Liver (tissue), 9 donors: ENCODE results near the gene DGKB. TPM values are rescaled to one million over a fixed set of nuclear protein-coding genes. Genes with fewer than 3 reads are reported as not detected.

ENCODE experiments used
- DNase-seq: peaks from one replicate; pipeline ENCODE4 v3.0.0-alpha.2; 2017; ENCODE audit warnings: low spot score
- H3K27ac ChIP-seq, 2 donors: one replicate each; pipeline ENCODE4 v1.7.0; 2013; ENCODE audit warnings: inconsistent platforms in 2 of 2, low read length in 2 of 2, control low read depth in 1 of 2, low read depth in 1 of 2, mild to moderate bottlenecking in 1 of 2
- H3K27me3 ChIP-seq, 4 donors: one replicate each; pipeline versions ENCODE4 v1.6.1 to v1.7.0; 2013; ENCODE audit warnings: low read length in 3 of 4, inconsistent platforms in 1 of 4, mild to moderate bottlenecking in 1 of 4, moderate library complexity in 1 of 4; ENCODE audit not compliant: control insufficient read depth in 4 of 4, insufficient read depth in 4 of 4
- H3K36me3 ChIP-seq, 4 donors: one replicate each; pipeline versions ENCODE4 v1.6.1 to v1.7.0; 2013; ENCODE audit warnings: low read length in 3 of 4, mild to moderate bottlenecking in 3 of 4, low read depth in 1 of 4, moderate library complexity in 1 of 4; ENCODE audit not compliant: control insufficient read depth in 4 of 4, insufficient read depth in 3 of 4
- H3K4me1 ChIP-seq, 4 donors: one replicate each; pipeline versions ENCODE4 v1.6.1 to v1.7.0; 2013; ENCODE audit warnings: low read length in 3 of 4, mild to moderate bottlenecking in 3 of 4, moderate library complexity in 1 of 4; ENCODE audit not compliant: control insufficient read depth in 4 of 4, insufficient read depth in 4 of 4
- H3K4me3 ChIP-seq, 3 donors: one replicate each; pipeline versions ENCODE4 v1.6.1 to v1.7.0; 2013; ENCODE audit warnings: low read length in 3 of 3, control low read depth in 1 of 3, low read depth in 1 of 3, mild to moderate bottlenecking in 1 of 3
- H3K9ac ChIP-seq, 2 donors: one replicate each; pipeline ENCODE4 v1.7.0; 2013; ENCODE audit warnings: low read length in 2 of 2, mild to moderate bottlenecking in 2 of 2, moderate library complexity in 2 of 2, control low read depth in 1 of 2, low read depth in 1 of 2
- H3K9me3 ChIP-seq, 4 donors: one replicate each; pipeline versions ENCODE4 v1.6.1 to v1.7.0; 2013; ENCODE audit warnings: low read length in 3 of 4; ENCODE audit not compliant: control insufficient read depth in 4 of 4
- ATF3 ChIP-seq: IDR thresholded peaks from 2 replicates; pipeline ENCODE4 v1.6.1; 2016; ENCODE audit warnings: antibody characterized with exemption
- CTCF ChIP-seq: fragments of 150-350 bp; IDR thresholded peaks from 2 replicates; pipeline ENCODE4 v1.5.1; 2017; ENCODE audit warnings: improper control_type of control experiment, low read depth, low read length; ENCODE audit not compliant: missing input control
- FOXA1 ChIP-seq: IDR thresholded peaks from 2 replicates; pipeline ENCODE4 v1.6.1; 2016; ENCODE audit warnings: antibody characterized with exemption
- FOXA2 ChIP-seq: IDR thresholded peaks from 2 replicates; pipeline ENCODE4 v1.6.1; 2016; ENCODE audit warnings: antibody characterized with exemption
- GABPA ChIP-seq, 2 donors: IDR thresholded peaks in 1 of 2; conservative IDR thresholded peaks in 1 of 2; 2 replicates each; pipeline ENCODE4 v1.6.1; 2016; ENCODE audit warnings: antibody characterized with exemption in 2 of 2, mild to moderate bottlenecking in 1 of 2, moderate library complexity in 1 of 2
- HNF4A ChIP-seq, 2 donors: conservative IDR thresholded peaks; 2 replicates each; pipeline ENCODE4 v1.6.1; 2016; ENCODE audit warnings: antibody characterized with exemption in 2 of 2, mild to moderate bottlenecking in 2 of 2
- JUND ChIP-seq, 2 donors: IDR thresholded peaks; 2 replicates each; pipeline ENCODE4 v1.6.1; 2016; ENCODE audit warnings: antibody characterized with exemption in 2 of 2
- REST ChIP-seq: IDR thresholded peaks from 2 replicates; pipeline ENCODE4 v1.6.1; 2016; ENCODE audit warnings: antibody characterized with exemption, mild to moderate bottlenecking
- RXRA ChIP-seq, 2 donors: IDR thresholded peaks; 2 replicates each; pipeline ENCODE4 v1.6.1; 2017 to 2018; ENCODE audit warnings: antibody characterized with exemption in 2 of 2, mild to moderate bottlenecking in 1 of 2
- SP1 ChIP-seq: IDR thresholded peaks from 2 replicates; pipeline ENCODE4 v1.6.1; 2018; ENCODE audit warnings: antibody characterized with exemption, mild to moderate bottlenecking
- TAF1 ChIP-seq: conservative IDR thresholded peaks from 2 replicates; pipeline ENCODE4 v1.6.1; 2016; ENCODE audit warnings: antibody characterized with exemption, mild to moderate bottlenecking
- YY1 ChIP-seq: IDR thresholded peaks from 2 replicates; pipeline ENCODE4 v1.6.1; 2016; ENCODE audit warnings: antibody characterized with exemption, mild to moderate bottlenecking
- WGBS: extraction: QIAGEN DNeasy Blood & Tissue Kit; methylation state at CpG from one replicate; pipeline ENCODE4 v1.1.7; 2013; 5-methylcytosine and 5-hydroxymethylcytosine counted together
- polyA plus RNA-seq, 2 donors: library from polyadenylated mRNA; stranded (reverse) in 1 of 2; unstranded in 1 of 2; fragments of 200-250 nt in 1 of 2; fragments of >200 nt in 1 of 2; fragmentation: Nextera tagmentation in 1 of 2; extraction: Ambion mirVana in 1 of 2; gene quantifications; one replicate each; pipeline versions ENCODE4 v1.2.1 to v1.2.3, GENCODE V29; 2013 to 2015
- total RNA-seq, 2 donors: library from RNA; depleted of rRNA; stranded (reverse); fragments of >200 nt; gene quantifications; one replicate each; pipeline ENCODE4 v1.2.3, GENCODE V29; 2014
- donor health status: healthy.
- donor health status: healthy.
- donor health status: healthy.
- donor health status: healthy.
- donor health status: healthy.

The DGKB gene
- total and polyA plus RNA-seq, 4 donors: 0.09 to 0.42 TPM; not detected in 2

- Histone ChIP-seq H3K9ac (no peak overlapping the region), H3K27ac (no peak overlapping the region), H3K9me3 (no peaks in the 10 kb centered on the region), H3K36me3 (no peaks in the 10 kb centered on the region), H3K27me3 (no peaks in the 10 kb centered on the region), H3K4me3 (no peak overlapping the region), H3K4me1 (no peaks in the 10 kb centered on the region)
- WGBS: 88% methylated on average over 2 of the region's 2 CpGs
- DNase-seq: no peak
- no peak for TF ChIP-seq TAF1
- TF ChIP-seq SP1: no peak
- no peak for TF ChIP-seq ATF3
- no peak for TF ChIP-seq JUND (IDR thresholded peaks at IDR 0.05)
- TF ChIP-seq HNF4A (conservative IDR thresholded peaks at IDR 0.05): no peak
- no peak for TF ChIP-seq REST
- TF ChIP-seq YY1: no peak
- no peak for TF ChIP-seq CTCF
- no peak for TF ChIP-seq GABPA (IDR thresholded peaks at IDR 0.05 in 1 of 2, conservative IDR thresholded peaks at IDR 0.05 in 1 of 2)
Measured at GRCh38 chr7:14199336-14199735, 703.2 kb downstream of the DGKB start.

GRCh38 chr7:14197280-14197679 is 705.3 kb downstream of the DGKB start:
- no peaks in the 10 kb centered on the region for H3K27me3 ChIP-seq
- no peak overlapping the region for H3K9ac ChIP-seq
- no peak overlapping the region for H3K4me3 ChIP-seq
- no peaks in the 10 kb centered on the region for H3K36me3 ChIP-seq
- no peak overlapping the region for H3K27ac ChIP-seq
- TF ChIP-seq YY1: no peak
- TF ChIP-seq FOXA2: no peak
- TF ChIP-seq ATF3: no peak
- no peak for TF ChIP-seq RXRA (IDR thresholded peaks at IDR 0.05)
- TF ChIP-seq GABPA (IDR thresholded peaks at IDR 0.05 in 1 of 2, conservative IDR thresholded peaks at IDR 0.05 in 1 of 2): no peak
- TF ChIP-seq FOXA1: no peak
- no peak for TF ChIP-seq REST
- no peaks in the 10 kb centered on the region for H3K4me1 ChIP-seq
- no peaks in the 10 kb centered on the region for H3K9me3 ChIP-seq
- no peak for DNase-seq
- WGBS: 52% methylated on average over 3 of the region's 3 CpGs
